ENCODE measurements around the gene MACROD2.

DNA sequence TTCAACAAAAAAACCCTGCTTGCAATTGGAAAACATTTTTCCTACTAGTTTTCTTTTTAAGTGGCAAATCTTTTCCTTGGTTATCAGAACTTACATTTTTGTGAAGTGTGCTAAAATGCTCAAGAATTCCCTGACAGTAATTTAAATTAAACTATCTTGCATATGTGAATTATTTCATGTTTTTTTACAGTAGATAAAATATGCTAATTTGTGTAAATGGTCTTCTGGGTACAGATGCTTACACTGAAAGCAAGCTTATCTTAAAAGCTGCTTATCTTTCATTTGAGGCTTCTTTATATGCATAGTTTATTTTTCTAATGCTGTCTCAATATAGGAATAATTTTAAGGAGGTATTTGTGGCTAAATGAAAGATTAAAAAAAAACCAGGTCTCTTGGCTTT lies 745.1 kb downstream of the MACROD2 start:
- TF ChIP-seq SIN3A (IDR thresholded peaks at IDR 0.05; ENCODE audit: borderline replicate concordance, insufficient read depth, low read length) (no peak), POLR2AphosphoS5 (IDR thresholded peaks at IDR 0.05; ENCODE audit: low read depth, low read length) (no peak)
- TF ChIP-seq, protein P1, sequence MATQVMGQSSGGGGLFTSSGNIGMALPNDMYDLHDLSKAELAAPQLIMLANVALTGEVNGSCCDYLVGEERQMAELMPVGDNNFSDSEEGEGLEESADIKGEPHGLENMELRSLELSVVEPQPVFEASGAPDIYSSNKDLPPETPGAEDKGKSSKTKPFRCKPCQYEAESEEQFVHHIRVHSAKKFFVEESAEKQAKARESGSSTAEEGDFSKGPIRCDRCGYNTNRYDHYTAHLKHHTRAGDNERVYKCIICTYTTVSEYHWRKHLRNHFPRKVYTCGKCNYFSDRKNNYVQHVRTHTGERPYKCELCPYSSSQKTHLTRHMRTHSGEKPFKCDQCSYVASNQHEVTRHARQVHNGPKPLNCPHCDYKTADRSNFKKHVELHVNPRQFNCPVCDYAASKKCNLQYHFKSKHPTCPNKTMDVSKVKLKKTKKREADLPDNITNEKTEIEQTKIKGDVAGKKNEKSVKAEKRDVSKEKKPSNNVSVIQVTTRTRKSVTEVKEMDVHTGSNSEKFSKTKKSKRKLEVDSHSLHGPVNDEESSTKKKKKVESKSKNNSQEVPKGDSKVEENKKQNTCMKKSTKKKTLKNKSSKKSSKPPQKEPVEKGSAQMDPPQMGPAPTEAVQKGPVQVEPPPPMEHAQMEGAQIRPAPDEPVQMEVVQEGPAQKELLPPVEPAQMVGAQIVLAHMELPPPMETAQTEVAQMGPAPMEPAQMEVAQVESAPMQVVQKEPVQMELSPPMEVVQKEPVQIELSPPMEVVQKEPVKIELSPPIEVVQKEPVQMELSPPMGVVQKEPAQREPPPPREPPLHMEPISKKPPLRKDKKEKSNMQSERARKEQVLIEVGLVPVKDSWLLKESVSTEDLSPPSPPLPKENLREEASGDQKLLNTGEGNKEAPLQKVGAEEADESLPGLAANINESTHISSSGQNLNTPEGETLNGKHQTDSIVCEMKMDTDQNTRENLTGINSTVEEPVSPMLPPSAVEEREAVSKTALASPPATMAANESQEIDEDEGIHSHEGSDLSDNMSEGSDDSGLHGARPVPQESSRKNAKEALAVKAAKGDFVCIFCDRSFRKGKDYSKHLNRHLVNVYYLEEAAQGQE (IDR thresholded peaks at IDR 0.05; ENCODE audit: insufficient read depth in 1 of 2, low read depth in 2 of 2, low read length in 2 of 2), result no peak
